Astrocyte (in vitro differentiated cells and primary cell): ENCODE data around the gene SLC35D2. TPM values are rescaled to one million over a fixed set of nuclear protein-coding genes. Genes with fewer than 3 reads are reported as not detected.
A peak's percentile ranks its signal among the peaks of the same experiment; 100 is the strongest.

ENCODE experiments used
- DNase-seq: peaks from one replicate; pipeline ENCODE4 v3.0.0-alpha.2; 2010; ENCODE audit warnings: low read depth
- FAIRE-seq: peaks from 2 replicates; lab custom pipeline; 2011; peaks lifted over from hg19 to GRCh38; lab: Jason Lieb, UNC
- H2AFZ ChIP-seq: 2 replicates; pipeline ENCODE4 v1.6.0; 2012; ENCODE audit warnings: low read depth, low read length, inconsistent platforms
- H3K27ac ChIP-seq: 2 replicates; pipeline ENCODE4 v1.5.1; 2011; ENCODE audit warnings: low read depth, low read length, inconsistent platforms
- H3K27me3 ChIP-seq: 2 replicates; pipeline ENCODE4 v1.6.0; 2011; ENCODE audit warnings: low read length, inconsistent platforms; ENCODE audit not compliant: insufficient read depth
- H3K36me3 ChIP-seq: 2 replicates; pipeline ENCODE4 v1.5.1; 2011; ENCODE audit warnings: low read length, inconsistent platforms; ENCODE audit not compliant: insufficient read depth
- H3K4me1 ChIP-seq: 2 replicates; pipeline ENCODE4 v1.5.1; 2011; ENCODE audit warnings: low read length, inconsistent platforms; ENCODE audit not compliant: insufficient read depth
- H3K4me2 ChIP-seq: 2 replicates; pipeline ENCODE4 v1.6.0; 2012; ENCODE audit warnings: low read length, inconsistent platforms
- H3K4me3 ChIP-seq: 2 replicates; pipeline ENCODE4 v1.5.1; 2011; ENCODE audit warnings: low read depth, mild to moderate bottlenecking, low read length, inconsistent platforms; ENCODE audit not compliant: insufficient read depth
- H3K79me2 ChIP-seq: 2 replicates; pipeline ENCODE4 v1.6.0; 2012; ENCODE audit warnings: mild to moderate bottlenecking, low read length, inconsistent platforms; ENCODE audit not compliant: insufficient read depth
- H3K9ac ChIP-seq: 2 replicates; pipeline ENCODE4 v1.6.0; 2012; ENCODE audit warnings: mild to moderate bottlenecking, low read length, inconsistent platforms
- H3K9me3 ChIP-seq: 2 replicates; pipeline ENCODE4 v1.5.1; 2012; ENCODE audit warnings: low read depth, mild to moderate bottlenecking, low read length, inconsistent platforms; ENCODE audit not compliant: insufficient read depth
- H4K20me1 ChIP-seq: 2 replicates; pipeline ENCODE4 v1.6.0; 2012; ENCODE audit warnings: low read length, inconsistent platforms; ENCODE audit not compliant: insufficient read depth
- H3K27ac Mint-ChIP-seq: one replicate; pipeline ENCODE4 v1.8.0; 2021; ENCODE audit warnings: mild to moderate bottlenecking, mixed read lengths; ENCODE audit not compliant: unreplicated experiment
- H3K27me3 Mint-ChIP-seq: one replicate; pipeline ENCODE4 v1.8.0; 2021; ENCODE audit warnings: low read depth, mixed read lengths; ENCODE audit not compliant: unreplicated experiment
- H3K36me3 Mint-ChIP-seq: one replicate; pipeline ENCODE4 v1.8.0; 2021; ENCODE audit warnings: low read depth, mixed read lengths; ENCODE audit not compliant: unreplicated experiment
- H3K4me1 Mint-ChIP-seq: one replicate; pipeline ENCODE4 v1.8.0; 2021; ENCODE audit warnings: low read depth, mixed read lengths; ENCODE audit not compliant: unreplicated experiment
- H3K4me3 Mint-ChIP-seq: one replicate; pipeline ENCODE4 v1.8.0; 2021; ENCODE audit warnings: mild to moderate bottlenecking, moderate library complexity, mixed read lengths; ENCODE audit not compliant: unreplicated experiment
- H3K9me3 Mint-ChIP-seq: one replicate; pipeline ENCODE4 v1.8.0; 2021; ENCODE audit warnings: mild to moderate bottlenecking, mixed read lengths; ENCODE audit not compliant: unreplicated experiment
- EZH2 ChIP-seq: IDR thresholded peaks from 2 replicates; pipeline ENCODE4 v1.6.1; 2012; ENCODE audit warnings: mild to moderate bottlenecking, low read length, inconsistent platforms; ENCODE audit not compliant: insufficient read depth
- total RNA-seq: library from RNA; stranded (reverse); gene quantifications from 2 replicates; pipeline ENCODE4 v1.2.1, GENCODE V29; 2021
- TF ChIP-seq, protein P1 (sequence below): IDR thresholded peaks from 2 replicates; pipeline ENCODE4 v1.5.1; 2011; ENCODE audit warnings: low read depth, mild to moderate bottlenecking, inconsistent platforms, low read length, moderate library complexity; ENCODE audit not compliant: insufficient read depth

The SLC35D2 gene
- total RNA-seq, 1 donor from 2014 or later: 37.3 TPM

GRCh38 chr9:96386157-96386556 lies 2.6 kb upstream of the SLC35D2 start:
- no peak overlapping the region for H3K4me3 Mint-ChIP-seq
- H3K27ac Mint-ChIP-seq: no peak overlapping the region
- Histone ChIP-seq H3K9me3 (no peaks in the 10 kb centered on the region), H4K20me1 (peaks cover 10% of the 10 kb centered on the region), H3K9ac (no peak overlapping the region), H3K4me1 (peaks cover 6% of the 10 kb centered on the region), H3K4me2 (no peak overlapping the region), H3K36me3 (peaks cover 2% of the 10 kb centered on the region), H3K4me3 (no peak overlapping the region), H3K79me2 (peaks cover 12% of the 10 kb centered on the region), H2AFZ (no peak overlapping the region), H3K27me3 (no peaks in the 10 kb centered on the region), H3K27ac (no peak overlapping the region)
- H3K4me1 Mint-ChIP-seq: peaks cover 11% of the 10 kb centered on the region
- H3K36me3 Mint-ChIP-seq: peaks cover 1% of the 10 kb centered on the region
- no peaks in the 10 kb centered on the region for H3K27me3 Mint-ChIP-seq
- TF ChIP-seq, protein P1, sequence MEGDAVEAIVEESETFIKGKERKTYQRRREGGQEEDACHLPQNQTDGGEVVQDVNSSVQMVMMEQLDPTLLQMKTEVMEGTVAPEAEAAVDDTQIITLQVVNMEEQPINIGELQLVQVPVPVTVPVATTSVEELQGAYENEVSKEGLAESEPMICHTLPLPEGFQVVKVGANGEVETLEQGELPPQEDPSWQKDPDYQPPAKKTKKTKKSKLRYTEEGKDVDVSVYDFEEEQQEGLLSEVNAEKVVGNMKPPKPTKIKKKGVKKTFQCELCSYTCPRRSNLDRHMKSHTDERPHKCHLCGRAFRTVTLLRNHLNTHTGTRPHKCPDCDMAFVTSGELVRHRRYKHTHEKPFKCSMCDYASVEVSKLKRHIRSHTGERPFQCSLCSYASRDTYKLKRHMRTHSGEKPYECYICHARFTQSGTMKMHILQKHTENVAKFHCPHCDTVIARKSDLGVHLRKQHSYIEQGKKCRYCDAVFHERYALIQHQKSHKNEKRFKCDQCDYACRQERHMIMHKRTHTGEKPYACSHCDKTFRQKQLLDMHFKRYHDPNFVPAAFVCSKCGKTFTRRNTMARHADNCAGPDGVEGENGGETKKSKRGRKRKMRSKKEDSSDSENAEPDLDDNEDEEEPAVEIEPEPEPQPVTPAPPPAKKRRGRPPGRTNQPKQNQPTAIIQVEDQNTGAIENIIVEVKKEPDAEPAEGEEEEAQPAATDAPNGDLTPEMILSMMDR: no peak
- no peak for TF ChIP-seq EZH2
- H3K9me3 Mint-ChIP-seq: no peaks in the 10 kb centered on the region
- FAIRE-seq (no peak), DNase-seq (no peak)

- Histone ChIP-seq H3K27ac (peak overlapping the region; percentile 37), H3K27me3 (no peaks in the 10 kb centered on the region), H3K36me3 (no peaks in the 10 kb centered on the region), H3K9me3 (no peaks in the 10 kb centered on the region), H3K9ac (peak overlapping the region; percentile 75), H3K4me1 (peaks cover 6% of the 10 kb centered on the region), H4K20me1 (peaks cover 19% of the 10 kb centered on the region), H2AFZ (peak overlapping the region; percentile 58), H3K79me2 (peaks cover 25% of the 10 kb centered on the region), H3K4me3 (peak overlapping the region; percentile 64), H3K4me2 (peak overlapping the region; percentile 93)
- H3K27ac Mint-ChIP-seq: no peak overlapping the region
- H3K9me3 Mint-ChIP-seq: no peaks in the 10 kb centered on the region
- H3K4me3 Mint-ChIP-seq: peak overlapping the region; percentile 88
- H3K4me1 Mint-ChIP-seq: peaks cover 17% of the 10 kb centered on the region
- DNase-seq (no peak), FAIRE-seq (no peak)
- H3K27me3 Mint-ChIP-seq: no peaks in the 10 kb centered on the region
- peaks cover 5% of the 10 kb centered on the region for H3K36me3 Mint-ChIP-seq
- TF ChIP-seq, protein P1: no peak
- no peak for TF ChIP-seq EZH2
Measured at GRCh38 chr9:96382839-96383164, 709 bp downstream of the SLC35D2 start.

GRCh38 chr9:96382175-96382574 lies 1.3 kb downstream of the SLC35D2 start:
- Mint-ChIP-seq H3K9me3 (no peaks in the 10 kb centered on the region), H3K36me3 (peaks cover 5% of the 10 kb centered on the region), H3K4me1 (peaks cover 23% of the 10 kb centered on the region), H3K27ac (no peak overlapping the region), H3K4me3 (peak overlapping the region; percentile 88), H3K27me3 (no peaks in the 10 kb centered on the region)
- Histone ChIP-seq H4K20me1 (peaks cover 25% of the 10 kb centered on the region), H3K27me3 (no peaks in the 10 kb centered on the region), H3K9me3 (no peaks in the 10 kb centered on the region), H3K4me2 (peak overlapping the region; percentile 30), H3K9ac (no peak overlapping the region), H2AFZ (no peak overlapping the region), H3K79me2 (peaks cover 25% of the 10 kb centered on the region), H3K4me1 (peaks cover 13% of the 10 kb centered on the region), H3K36me3 (no peaks in the 10 kb centered on the region), H3K4me3 (no peak overlapping the region), H3K27ac (no peak overlapping the region)
- FAIRE-seq: no peak
- DNase-seq: no peak
- TF ChIP-seq, protein P1: no peak
- no peak for TF ChIP-seq EZH2
